Hepatocyte (in vitro differentiated cells): ENCODE results near the gene SIX2. TPM values are rescaled to one million over a fixed set of nuclear protein-coding genes. Genes with fewer than 3 reads are reported as not detected.

Experiments used
- DNase-seq: peaks from one replicate; pipeline ENCODE4 v3.0.0-alpha.2; 2016; ENCODE audit warnings: low spot score
- H2AFZ ChIP-seq: fragments of 200-600 bp; sonication (generic); 2 replicates; pipeline ENCODE4 v1.6.0; 2016; ENCODE audit warnings: antibody characterized with exemption, mild to moderate bottlenecking
- H3K27ac ChIP-seq: fragments of 200-600 bp; sonication (generic); 2 replicates; pipeline ENCODE4 v1.5.1; 2016; ENCODE audit warnings: mild to moderate bottlenecking
- H3K27me3 ChIP-seq: fragments of 200-600 bp; sonication (generic); 2 replicates; pipeline ENCODE4 v1.6.1; 2016
- H3K36me3 ChIP-seq: fragments of 200-600 bp; sonication (generic); replicated peaks from 2 replicates; pipeline ENCODE4 v1.5.1; 2016; ENCODE audit warnings: low read depth; ENCODE audit not compliant: insufficient read depth
- H3K4me1 ChIP-seq: fragments of 200-600 bp; sonication (generic); 2 replicates; pipeline ENCODE4 v1.5.1; 2016; ENCODE audit warnings: mild to moderate bottlenecking, moderate library complexity; ENCODE audit not compliant: insufficient read depth
- H3K4me2 ChIP-seq: fragments of 200-600 bp; sonication (generic); 2 replicates; pipeline ENCODE4 v1.6.0; 2016
- H3K4me3 ChIP-seq: fragments of 200-600 bp; sonication (generic); 2 replicates; pipeline ENCODE4 v1.5.1; 2016; ENCODE audit warnings: mild to moderate bottlenecking
- H3K79me2 ChIP-seq: fragments of 200-600 bp; sonication (generic); 2 replicates; pipeline ENCODE4 v1.6.0; 2017; ENCODE audit warnings: mild to moderate bottlenecking
- H3K9me2 ChIP-seq: fragments of 200-600 bp; sonication (generic); replicated peaks from 2 replicates; pipeline ENCODE4 v1.6.0; 2017; ENCODE audit warnings: mild to moderate bottlenecking; ENCODE audit not compliant: insufficient read depth
- H3K9me3 ChIP-seq: fragments of 200-600 bp; sonication (generic); 2 replicates; pipeline ENCODE4 v1.5.1; 2016; ENCODE audit warnings: low read depth, mild to moderate bottlenecking
- H4K20me1 ChIP-seq: fragments of 200-600 bp; sonication (generic); 2 replicates; pipeline ENCODE4 v1.6.0; 2016; ENCODE audit warnings: mild to moderate bottlenecking; ENCODE audit not compliant: insufficient read depth, poor library complexity, severe bottlenecking
- CTCF ChIP-seq: fragments of 200-600 bp; sonication (generic); IDR thresholded peaks from 2 replicates; pipeline ENCODE4 v1.5.1; 2016; ENCODE audit warnings: antibody characterized with exemption, mild to moderate bottlenecking; ENCODE audit not compliant: poor library complexity
- EZH2 ChIP-seq: fragments of 200-600 bp; sonication (generic); IDR thresholded peaks from 2 replicates; pipeline ENCODE4 v1.6.1; 2016; ENCODE audit warnings: antibody characterized with exemption, mild to moderate bottlenecking, borderline replicate concordance
- EZH2phosphoT487 ChIP-seq: fragments of 200-600 bp; sonication (generic); IDR thresholded peaks from one replicate; pipeline ENCODE4 v1.6.1; 2018; ENCODE audit warnings: antibody characterized with exemption, mild to moderate bottlenecking, low read depth, moderate library complexity; ENCODE audit not compliant: unreplicated experiment, severe bottlenecking
- WGBS: methylation state at CpG from one replicate; pipeline ENCODE4 v1.1.6; 2016; ENCODE audit warnings: low lambda C conversion rate; ENCODE audit errors: missing lambda C conversion rate; 5-methylcytosine and 5-hydroxymethylcytosine counted together
- polyA plus RNA-seq: library from polyadenylated mRNA; unstranded; fragments of >200 nt; fragmentation: Nextera tagmentation; extraction: Ambion mirVana; gene quantifications from 2 replicates; pipeline ENCODE4 v1.2.1, GENCODE V29; 2016
- total RNA-seq: library from RNA; depleted of rRNA; stranded (reverse); fragments of >200 nt; gene quantifications from 2 replicates; pipeline ENCODE4 v1.2.3, GENCODE V29; 2014

The SIX2 gene
- total and polyA plus RNA-seq, 2 experiments from 2014 or later = 0.53 to 1.3 TPM

- no peaks in the 10 kb centered on the region for H3K4me1 ChIP-seq
- H3K36me3 ChIP-seq = no peaks in the 10 kb centered on the region
- no peak overlapping the region for H2AFZ ChIP-seq
- H3K27me3 ChIP-seq = peaks cover 17% of the 10 kb centered on the region
- no peak overlapping the region for H3K27ac ChIP-seq
- no peak for TF ChIP-seq CTCF
- no peak for TF ChIP-seq EZH2phosphoT487
- TF ChIP-seq EZH2 = no peak
- no peak for DNase-seq
- no peak overlapping the region for H3K4me2 ChIP-seq
- WGBS = 72% methylated on average over 4 of the region's 4 CpGs
- H3K9me2 ChIP-seq = no peaks in the 10 kb centered on the region
- H3K4me3 ChIP-seq = no peak overlapping the region
- no peaks in the 10 kb centered on the region for H4K20me1 ChIP-seq
- H3K79me2 ChIP-seq = no peaks in the 10 kb centered on the region
- no peaks in the 10 kb centered on the region for H3K9me3 ChIP-seq
Observed at GRCh38 chr2:45026924-45027450, 17.7 kb upstream of the SIX2 start.

- Histone ChIP-seq H4K20me1 (no peaks in the 10 kb centered on the region), H3K27me3 (peaks cover 26% of the 10 kb centered on the region), H3K4me2 (no peak overlapping the region), H3K4me1 (no peaks in the 10 kb centered on the region), H3K79me2 (no peaks in the 10 kb centered on the region), H3K9me2 (no peaks in the 10 kb centered on the region), H3K4me3 (no peak overlapping the region), H3K27ac (no peak overlapping the region), H2AFZ (no peak overlapping the region), H3K9me3 (no peaks in the 10 kb centered on the region), H3K36me3 (no peaks in the 10 kb centered on the region)
- peak; percentile 48 for DNase-seq
- 72% methylated on average over 7 of the region's 7 CpGs for WGBS
- TF ChIP-seq EZH2 (no peak), EZH2phosphoT487 (no peak), CTCF (no peak)
Observed at GRCh38 chr2:45024600-45025291, 15.5 kb upstream of the SIX2 start.

GRCh38 chr2:45024097-45024496, 14.8 kb upstream of the SIX2 start:
- no peak for DNase-seq
- Histone ChIP-seq H3K36me3 (no peaks in the 10 kb centered on the region), H3K79me2 (no peaks in the 10 kb centered on the region), H2AFZ (no peak overlapping the region), H3K9me3 (no peaks in the 10 kb centered on the region), H3K9me2 (no peaks in the 10 kb centered on the region), H4K20me1 (no peaks in the 10 kb centered on the region), H3K4me2 (no peak overlapping the region), H3K4me3 (no peak overlapping the region), H3K4me1 (no peaks in the 10 kb centered on the region), H3K27me3 (peaks cover 25% of the 10 kb centered on the region), H3K27ac (no peak overlapping the region)
- 92% methylated on average over 5 of the region's 5 CpGs for WGBS
- TF ChIP-seq EZH2 = no peak
- no peak for TF ChIP-seq CTCF
- no peak for TF ChIP-seq EZH2phosphoT487
